Testis (tissue), 2 donors: Measurements from ENCODE around the gene PLEKHA7.

Experiments
- POLR2A ChIP-seq: fragments of 450-650 bp; IDR thresholded peaks from one replicate; pipeline ENCODE4 v1.6.1; 2017; ENCODE audit warnings: antibody characterized with exemption, mild to moderate bottlenecking, moderate library complexity
- TF ChIP-seq, protein P1 (sequence below), 3 experiments: fragments of 450-650 bp in 2 of 3; fragments of 200-600 bp in 1 of 3; sonication (generic) in 1 of 3; IDR thresholded peaks; one replicate each; pipeline ENCODE4 v1.5.1; 2016 to 2019; ENCODE audit warnings: antibody characterized with exemption in 3 of 3, mild to moderate bottlenecking in 2 of 3, moderate library complexity in 1 of 3

DNA sequence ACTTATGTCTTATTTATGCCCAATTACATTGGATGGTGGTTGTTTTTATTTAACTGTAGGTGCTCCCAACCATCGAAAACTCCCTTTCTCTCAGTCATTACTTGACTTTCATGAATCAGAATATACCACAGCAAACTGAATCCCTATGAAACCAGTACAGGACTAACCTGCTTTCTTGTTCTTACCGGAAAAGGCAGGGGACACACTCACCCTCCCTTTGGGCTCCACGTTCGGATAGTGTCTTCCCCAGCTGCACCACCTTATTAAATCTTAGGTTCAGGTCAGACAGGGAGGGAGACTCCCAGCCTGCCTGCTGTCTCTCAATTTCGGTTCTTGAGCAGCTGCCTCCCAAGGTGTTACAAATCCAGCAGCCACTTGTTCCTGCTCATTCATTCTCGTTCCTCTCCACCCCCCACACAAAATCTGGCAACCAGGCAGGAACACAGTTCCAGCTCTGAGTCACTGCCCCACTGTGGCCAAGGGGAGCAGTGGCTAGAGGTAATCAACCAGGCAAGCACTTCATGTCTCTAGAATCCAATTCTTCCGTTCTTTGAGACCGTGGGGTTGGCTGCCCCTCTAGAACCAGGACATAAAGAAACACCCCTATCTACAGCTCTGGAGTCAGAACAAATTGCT, 133.0 kb downstream of the PLEKHA7 start:
- TF ChIP-seq POLR2A: no peak
- TF ChIP-seq, protein P1, sequence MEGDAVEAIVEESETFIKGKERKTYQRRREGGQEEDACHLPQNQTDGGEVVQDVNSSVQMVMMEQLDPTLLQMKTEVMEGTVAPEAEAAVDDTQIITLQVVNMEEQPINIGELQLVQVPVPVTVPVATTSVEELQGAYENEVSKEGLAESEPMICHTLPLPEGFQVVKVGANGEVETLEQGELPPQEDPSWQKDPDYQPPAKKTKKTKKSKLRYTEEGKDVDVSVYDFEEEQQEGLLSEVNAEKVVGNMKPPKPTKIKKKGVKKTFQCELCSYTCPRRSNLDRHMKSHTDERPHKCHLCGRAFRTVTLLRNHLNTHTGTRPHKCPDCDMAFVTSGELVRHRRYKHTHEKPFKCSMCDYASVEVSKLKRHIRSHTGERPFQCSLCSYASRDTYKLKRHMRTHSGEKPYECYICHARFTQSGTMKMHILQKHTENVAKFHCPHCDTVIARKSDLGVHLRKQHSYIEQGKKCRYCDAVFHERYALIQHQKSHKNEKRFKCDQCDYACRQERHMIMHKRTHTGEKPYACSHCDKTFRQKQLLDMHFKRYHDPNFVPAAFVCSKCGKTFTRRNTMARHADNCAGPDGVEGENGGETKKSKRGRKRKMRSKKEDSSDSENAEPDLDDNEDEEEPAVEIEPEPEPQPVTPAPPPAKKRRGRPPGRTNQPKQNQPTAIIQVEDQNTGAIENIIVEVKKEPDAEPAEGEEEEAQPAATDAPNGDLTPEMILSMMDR (IDR thresholded peaks at IDR 0.05): peak; percentile 37 to 54 (median 38)
